Skeletal muscle tissue (tissue), 4 donors: ENCODE results near the gene CRTC3. TPM values are rescaled to one million over a fixed set of nuclear protein-coding genes. Genes with fewer than 3 reads are reported as not detected.
"Not testable (repeated sequence)": the region's sequence is repeated elsewhere in the genome, so short reads cannot be mapped to it uniquely, and the experiment has no call there.

Experiments used
- H3K27ac ChIP-seq: one replicate; pipeline ENCODE4 v1.7.0; 2013; ENCODE audit warnings: mild to moderate bottlenecking, low read depth, low read length, inconsistent platforms
- H3K27me3 ChIP-seq, 3 donors: one replicate each; pipeline ENCODE4 v1.7.0; 2013; ENCODE audit warnings: low read length in 3 of 3; ENCODE audit not compliant: control insufficient read depth in 3 of 3, insufficient read depth in 3 of 3
- H3K36me3 ChIP-seq, 3 donors: one replicate each; pipeline ENCODE4 v1.7.0; 2013; ENCODE audit warnings: low read length in 3 of 3; ENCODE audit not compliant: control insufficient read depth in 3 of 3, insufficient read depth in 3 of 3
- H3K4me1 ChIP-seq, 3 donors: one replicate each; pipeline ENCODE4 v1.7.0; 2013; ENCODE audit warnings: low read length in 3 of 3, mild to moderate bottlenecking in 3 of 3; ENCODE audit not compliant: control insufficient read depth in 3 of 3, insufficient read depth in 3 of 3
- H3K4me3 ChIP-seq, 3 donors: one replicate each; pipeline ENCODE4 v1.7.0; 2013; ENCODE audit warnings: low read length in 3 of 3
- H3K9ac ChIP-seq, 3 donors: one replicate each; pipeline ENCODE4 v1.7.0; 2013; ENCODE audit warnings: low read length in 3 of 3, mild to moderate bottlenecking in 3 of 3, moderate library complexity in 2 of 3, low read depth in 1 of 3
- H3K9me3 ChIP-seq, 3 donors: one replicate each; pipeline ENCODE4 v1.7.0; 2013; ENCODE audit warnings: low read length in 3 of 3; ENCODE audit not compliant: control insufficient read depth in 3 of 3
- total RNA-seq: library from RNA; depleted of rRNA; stranded (reverse); fragments of >200 nt; gene quantifications from one replicate; pipeline ENCODE4 v1.2.3, GENCODE V29; 2014
- donor health status: Osteomylitis.

CRTC3 gene
- total RNA-seq, 1 donor from 2014 or later, result 23.0 TPM

DNA sequence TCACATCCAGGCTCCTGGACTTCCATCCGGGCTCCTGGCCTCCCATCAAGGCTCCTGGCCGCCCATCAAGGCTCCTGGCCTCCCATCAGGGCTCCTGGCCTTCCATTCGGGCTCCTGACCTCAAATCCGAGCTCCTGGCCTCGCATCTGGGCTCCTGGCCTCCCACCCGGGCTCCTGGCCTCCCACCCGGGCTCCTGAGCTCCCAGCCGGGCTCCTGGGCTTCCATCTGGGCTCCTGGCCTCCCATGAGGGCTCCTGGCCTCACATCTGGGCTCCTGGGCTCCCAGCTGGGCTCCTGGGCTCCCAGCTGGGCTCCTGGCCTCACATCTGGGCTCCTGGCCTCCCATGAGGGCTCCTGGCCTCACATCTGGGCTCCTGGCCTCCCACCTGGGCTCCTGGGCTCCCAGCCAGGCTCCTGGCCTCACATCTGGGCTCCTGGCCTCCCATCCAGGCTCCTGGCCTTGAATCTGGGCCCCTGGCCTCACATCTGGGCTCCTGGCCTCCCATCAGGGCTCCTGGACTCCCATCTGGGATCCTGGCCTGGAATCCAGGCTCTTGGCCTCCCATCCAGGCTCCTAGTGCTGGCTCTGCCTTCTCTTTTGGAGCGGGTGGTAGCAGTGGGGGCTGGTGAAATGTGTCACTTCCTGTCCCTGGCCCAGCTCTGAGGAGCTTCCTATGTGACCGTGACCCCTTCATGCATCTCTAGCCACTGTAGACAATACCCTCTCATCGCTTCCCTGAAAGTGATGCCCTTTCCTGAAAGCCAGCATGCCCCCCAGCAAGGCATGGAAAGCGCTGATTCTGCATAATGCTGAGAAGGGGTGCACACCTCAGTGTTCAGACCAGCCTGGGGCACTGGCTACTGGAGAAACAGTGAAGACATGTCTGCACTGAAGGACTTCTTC, 124.8 kb downstream of the CRTC3 start:
- Histone ChIP-seq H3K27me3 (no peaks in the 10 kb centered on the region), H3K27ac (no peak overlapping the region), H3K9ac (peak overlapping the region in 1 of 3 donors; percentile 43), H3K36me3 (no peaks in the 10 kb centered on the region), H3K4me1 (peaks cover 5 to 13% (median 7%) of the 10 kb centered on the region in 3 donors), H3K4me3 (no peak overlapping the region), H3K9me3 (no peaks in the 10 kb centered on the region)

DNA sequence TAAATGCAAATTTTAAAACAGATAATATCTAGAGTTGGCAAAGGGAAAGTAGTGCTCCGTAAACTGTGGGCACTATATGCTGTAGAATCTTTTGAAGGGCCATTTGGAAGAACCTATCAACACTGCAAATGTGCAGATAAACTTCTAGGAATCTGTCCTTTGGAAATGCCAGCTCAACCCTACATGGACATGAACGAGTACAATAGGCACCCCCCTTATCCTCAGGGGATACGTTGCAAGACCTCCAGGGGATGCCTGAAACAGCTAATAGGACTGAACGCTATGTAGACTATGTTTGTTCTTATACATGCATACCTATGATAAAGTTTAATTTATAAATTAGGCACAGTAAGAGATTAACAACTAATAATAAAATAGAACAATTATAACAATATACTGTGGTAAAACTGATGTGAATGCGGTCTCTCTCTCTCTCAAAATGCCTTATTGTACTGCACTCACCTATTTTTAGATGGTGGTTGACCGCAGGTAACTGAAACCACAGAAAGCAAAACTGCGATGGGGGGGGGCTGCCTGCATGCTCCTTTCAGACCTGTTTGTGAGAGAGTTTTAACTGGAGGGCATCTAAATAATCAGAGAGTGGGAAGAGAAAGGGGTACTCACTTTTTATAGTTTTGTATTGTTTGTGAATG, 127.9 kb downstream of the CRTC3 start:
- H3K9me3 ChIP-seq, H3K36me3 ChIP-seq, H3K27me3 ChIP-seq, H3K4me3 ChIP-seq: not testable (repeated sequence)
- Histone ChIP-seq H3K27ac (peak overlapping the region; percentile 38), H3K4me1 (peaks cover 18 to 33% (median 33%) of the 10 kb centered on the region in 3 donors), H3K9ac (peak overlapping the region in 1 of 3 donors; percentile 40)

DNA sequence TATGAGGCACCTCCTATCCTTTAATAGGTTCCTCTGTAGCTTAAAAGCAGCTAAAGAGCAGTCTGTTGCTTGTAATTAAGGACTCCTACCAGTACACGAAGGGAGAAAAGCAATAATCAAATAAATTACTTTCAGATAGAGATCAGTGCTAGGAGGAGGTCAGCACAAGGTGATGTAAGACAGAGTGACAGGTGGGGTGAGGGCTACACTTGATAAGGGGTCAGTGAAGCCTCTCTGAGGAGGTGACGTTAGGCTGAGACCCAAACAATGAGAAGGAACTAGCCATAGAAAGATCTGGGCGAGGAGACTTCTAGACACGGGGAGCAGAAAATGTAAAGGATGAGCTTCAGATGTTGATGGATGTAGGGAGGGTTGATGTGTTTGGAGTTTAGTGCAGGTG, 129.8 kb downstream of the CRTC3 start:
- H3K9me3 ChIP-seq, result no peaks in the 10 kb centered on the region
- no peak overlapping the region for H3K4me3 ChIP-seq
- H3K27ac ChIP-seq, result peak overlapping the region; percentile 97
- H3K36me3 ChIP-seq, result no peaks in the 10 kb centered on the region
- peaks cover 18 to 33% (median 33%) of the 10 kb centered on the region in 3 donors for H3K4me1 ChIP-seq
- H3K27me3 ChIP-seq, result no peaks in the 10 kb centered on the region
- no peak overlapping the region for H3K9ac ChIP-seq

DNA sequence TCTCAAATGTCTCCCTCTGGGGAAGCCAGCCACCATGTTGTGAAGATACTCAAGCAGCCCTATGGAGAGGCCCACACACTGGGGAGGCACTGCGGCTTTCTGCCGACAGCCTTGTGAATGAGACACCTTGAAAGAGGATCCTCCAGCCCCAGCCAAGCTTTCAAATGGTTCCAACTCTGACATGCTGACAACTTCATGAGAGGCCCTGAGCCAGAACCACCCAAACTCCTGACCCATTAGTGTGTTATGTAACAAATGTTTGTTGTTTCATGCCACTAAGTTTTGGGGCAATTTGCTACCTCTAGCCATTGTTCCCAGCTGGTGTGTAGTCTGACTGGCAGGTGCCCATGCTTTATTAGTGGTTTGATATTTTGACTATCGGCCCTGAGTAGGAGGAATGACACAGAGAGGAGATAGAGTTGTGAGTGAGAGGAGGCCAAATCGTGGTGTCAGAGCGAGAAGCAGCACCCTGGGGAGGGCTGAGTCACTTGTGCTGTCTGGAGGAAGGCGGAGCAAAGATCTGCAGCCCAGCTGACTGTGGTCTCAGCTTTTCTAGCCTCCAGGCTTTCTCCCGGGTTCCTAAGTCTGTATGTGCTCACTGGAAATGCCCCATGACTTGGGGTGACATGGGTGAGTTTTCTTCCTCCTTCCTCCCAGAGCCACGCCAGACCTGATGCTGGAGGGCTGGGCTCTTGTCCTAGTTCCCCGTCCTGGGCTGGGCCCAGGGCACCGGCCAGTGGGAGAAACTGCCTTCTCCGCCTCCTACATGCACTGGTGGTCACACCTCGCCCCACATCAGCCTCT, 130.7 kb downstream of the CRTC3 start:
- Histone ChIP-seq H3K36me3 (no peaks in the 10 kb centered on the region), H3K4me3 (peak overlapping the region; percentile 48 to 67 (median 66)), H3K4me1 (peaks cover 18 to 37% (median 33%) of the 10 kb centered on the region in 3 donors), H3K9ac (peak overlapping the region; percentile 73 to 88 (median 77)), H3K27ac (peak overlapping the region; percentile 97), H3K9me3 (no peaks in the 10 kb centered on the region), H3K27me3 (no peaks in the 10 kb centered on the region)

DNA sequence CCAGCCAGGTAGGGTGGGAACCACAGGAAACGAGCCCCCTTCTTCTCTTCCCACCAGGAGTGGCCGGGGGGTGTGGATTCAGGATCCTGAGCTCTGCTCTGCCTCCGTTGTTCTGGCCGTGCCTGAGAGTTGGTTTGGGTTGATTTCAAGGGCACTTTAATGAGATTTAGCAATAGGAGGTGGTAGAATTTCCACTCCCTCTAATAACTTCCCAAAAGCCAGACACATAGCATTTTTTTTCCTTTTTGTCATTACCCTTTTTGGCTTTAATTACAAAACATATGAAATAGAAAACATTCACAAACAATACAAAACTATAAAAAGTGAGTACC, 131.2 kb downstream of the CRTC3 start:
- H3K4me1 ChIP-seq, result peaks cover 18 to 37% (median 33%) of the 10 kb centered on the region in 3 donors
- not testable (repeated sequence) for H3K27me3 ChIP-seq, H3K36me3 ChIP-seq, H3K9me3 ChIP-seq
- peak overlapping the region; percentile 73 to 88 (median 77) for H3K9ac ChIP-seq
- peak overlapping the region; percentile 48 to 67 (median 66) for H3K4me3 ChIP-seq
- H3K27ac ChIP-seq, result peak overlapping the region; percentile 97

DNA sequence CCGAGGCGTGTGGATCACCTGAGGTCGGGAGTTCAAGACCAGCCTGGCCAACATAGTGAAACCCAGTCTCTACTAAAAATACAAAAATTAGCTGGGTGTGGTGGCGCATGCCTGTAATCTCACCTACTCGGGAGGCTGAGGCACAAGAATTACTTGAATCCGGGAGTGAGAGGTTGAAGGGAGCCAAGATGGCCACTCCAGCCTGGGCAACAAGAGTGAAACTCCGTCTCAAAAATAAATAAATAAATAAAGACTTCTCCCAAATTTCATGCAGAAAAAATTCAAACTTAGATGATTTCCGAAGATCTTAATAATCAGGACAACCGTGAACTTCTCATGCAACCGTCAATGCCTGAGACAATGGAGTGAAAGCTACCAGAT, 134.3 kb downstream of the CRTC3 start:
- H3K4me3 ChIP-seq, H3K36me3 ChIP-seq, H3K27me3 ChIP-seq, H3K9me3 ChIP-seq, H3K27ac ChIP-seq, H3K9ac ChIP-seq: not testable (repeated sequence)
- H3K4me1 ChIP-seq, result peaks cover 13 to 28% (median 26%) of the 10 kb centered on the region in 3 donors

DNA sequence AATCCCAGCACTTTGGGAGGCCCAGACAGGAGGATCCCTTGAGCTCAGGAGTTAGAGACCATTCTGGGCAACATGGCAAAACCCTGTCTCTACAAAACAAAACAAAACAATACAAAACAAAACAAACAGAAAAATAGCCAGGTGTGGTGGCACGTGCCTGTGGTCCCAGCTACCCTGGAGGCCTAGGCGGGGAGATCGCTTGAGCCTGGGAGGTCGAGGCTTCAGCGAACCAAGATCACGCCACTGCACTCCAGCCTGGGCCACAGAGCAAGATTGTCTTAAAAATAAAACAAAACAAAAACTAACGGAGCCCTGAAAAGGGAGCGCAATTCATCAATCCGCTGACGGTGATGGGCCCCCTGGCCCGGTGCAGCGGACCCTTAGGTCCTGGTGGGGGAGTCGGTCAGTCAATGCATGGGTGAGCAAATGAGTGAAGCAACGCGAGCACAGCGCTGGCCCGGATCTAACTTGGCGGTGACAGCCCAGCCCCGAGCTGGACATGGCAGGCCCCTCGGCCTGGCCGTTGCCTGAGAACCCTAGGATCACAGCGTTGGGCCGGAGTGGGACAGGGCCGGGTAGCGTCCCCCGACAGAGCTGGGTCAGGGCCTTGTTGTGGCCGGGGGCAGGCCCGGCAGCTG, 135.0 kb downstream of the CRTC3 start:
- peaks cover 13 to 24% (median 24%) of the 10 kb centered on the region in 3 donors for H3K4me1 ChIP-seq

DNA sequence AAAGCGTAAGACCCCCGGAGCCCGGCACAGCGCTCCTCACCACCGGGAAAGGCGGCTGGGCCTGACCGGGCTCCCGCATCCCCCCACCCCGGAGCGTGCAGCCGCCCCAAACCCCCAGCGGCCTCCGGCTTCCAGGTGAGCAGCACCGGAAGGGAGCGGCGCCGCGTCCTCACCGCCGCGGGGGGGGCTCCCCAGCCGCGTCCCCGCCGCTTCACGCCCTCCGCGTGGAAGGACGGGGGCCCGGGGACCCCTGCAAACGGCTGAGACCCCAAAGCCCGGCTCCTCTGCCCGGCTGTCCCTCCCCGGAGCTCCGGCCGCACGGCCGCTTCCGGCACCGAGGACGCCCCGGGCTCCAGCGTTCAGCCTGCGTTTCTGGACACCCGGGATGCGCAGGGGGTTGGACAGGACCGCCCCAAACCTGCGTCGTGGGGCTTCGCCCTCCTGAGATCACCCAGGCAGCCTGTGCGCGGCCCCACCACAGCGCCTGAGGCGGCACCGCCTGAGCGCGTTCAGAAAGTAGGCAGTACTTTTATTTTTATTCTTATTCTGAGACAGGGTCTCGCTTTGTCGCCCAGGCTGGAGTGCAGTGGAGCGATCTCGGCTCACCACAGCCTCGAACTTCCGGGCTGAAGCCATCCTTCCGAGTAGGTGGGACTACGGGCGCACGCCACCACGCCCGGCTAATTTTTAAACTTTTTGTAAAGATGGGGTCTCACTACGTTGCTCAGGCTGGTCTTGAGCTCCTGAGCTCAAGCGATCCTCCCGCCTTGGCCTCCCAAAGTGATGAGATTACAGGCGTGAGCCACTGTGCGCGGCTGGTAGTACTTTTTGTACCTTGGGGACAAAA, 135.8 kb downstream of the CRTC3 start:
- Histone ChIP-seq H3K36me3 (no peaks in the 10 kb centered on the region), H3K4me3 (peak overlapping the region; percentile 67 to 83 (median 75)), H3K9me3 (no peaks in the 10 kb centered on the region), H3K27ac (peak overlapping the region; percentile 86), H3K27me3 (no peaks in the 10 kb centered on the region), H3K9ac (peak overlapping the region; percentile 81 to 92 (median 85)), H3K4me1 (peaks cover 5 to 16% (median 16%) of the 10 kb centered on the region in 3 donors)

More for the DNA sequence above, 135.0 kb downstream of the CRTC3 start:
- Histone ChIP-seq H3K4me3 (peak overlapping the region; percentile 67 to 83 (median 75)), H3K27me3 (no peaks in the 10 kb centered on the region), H3K9ac (peak overlapping the region; percentile 81 to 92 (median 85)), H3K9me3 (no peaks in the 10 kb centered on the region), H3K27ac (peak overlapping the region; percentile 86), H3K36me3 (no peaks in the 10 kb centered on the region)
